HepG2 (cell line): ENCODE data around the gene C19orf85. TPM values are rescaled to one million over a fixed set of nuclear protein-coding genes. Genes with fewer than 3 reads are reported as not detected.

Source experiments
- EEA1 ChIP-seq: sonication (generic); formaldehyde crosslinking; IDR thresholded peaks from 2 replicates; pipeline ENCODE4 v1.5.1; 2020; ENCODE audit warnings: mild to moderate bottlenecking, missing genetic modification reagents, borderline replicate concordance
- EP300 ChIP-seq, 3 experiments: sonication (generic) in 1 of 3; formaldehyde crosslinking in 1 of 3; IDR thresholded peaks; 2 replicates each; pipeline versions ENCODE4 v1.5.1 to v1.6.1; 2011 to 2020; ENCODE audit warnings: low read depth in 2 of 3, low read length in 2 of 3, borderline replicate concordance in 1 of 3, improper control_type of control experiment in 1 of 3, mild to moderate bottlenecking in 1 of 3, missing genetic modification reagents in 1 of 3, moderate library complexity in 1 of 3
- IKZF4 ChIP-seq: sonication (generic); formaldehyde crosslinking; IDR thresholded peaks from 2 replicates; pipeline ENCODE4 v1.5.1; 2020; ENCODE audit warnings: borderline replicate concordance, mild to moderate bottlenecking, low read depth, missing genetic modification reagents; ENCODE audit errors: not compliant biosample characterization
- NR2F6 ChIP-seq, 2 experiments: IDR thresholded peaks; 2 replicates each; pipeline ENCODE4 v1.6.1; 2016; ENCODE audit warnings: antibody characterized with exemption in 1 of 2, mild to moderate bottlenecking in 1 of 2
- RBM39 ChIP-seq: fragments of 200-400 bp; formaldehyde crosslinking; IDR thresholded peaks from one replicate; pipeline ENCODE4 v1.6.1; 2018; ENCODE audit warnings: antibody characterized with exemption, mild to moderate bottlenecking, low read depth, low read length; ENCODE audit not compliant: poor library complexity, severe bottlenecking
- ZNF224 ChIP-seq: sonication (generic); formaldehyde crosslinking; IDR thresholded peaks from 2 replicates; pipeline ENCODE4 v1.5.0; 2020; ENCODE audit warnings: mild to moderate bottlenecking, missing genetic modification reagents
- ZNF678 ChIP-seq: sonication (generic); formaldehyde crosslinking; IDR thresholded peaks from 2 replicates; pipeline ENCODE4 v1.4.0; 2020; ENCODE audit warnings: mild to moderate bottlenecking, missing genetic modification reagents
- polyA plus RNA-seq, 8 experiments: library from polyadenylated mRNA; depleted of rRNA in 3 of 8; stranded (reverse) in 7 of 8; unstranded in 1 of 8; fragments of >200 nt; fragmentation: Illumina TruSeq in 4 of 8; extraction: Trizol in 4 of 8; gene quantifications; 2 replicates each; pipeline versions ENCODE4 v1.2.1 to v1.2.3, GENCODE V29; 2011 to 2016; ENCODE audit warnings: low read depth in 4 of 8, missing spikeins in 1 of 8, mixed read lengths in 1 of 8; ENCODE audit not compliant: insufficient read depth in 1 of 8
- total RNA-seq, 5 experiments: library from RNA; depleted of rRNA; stranded (reverse); fragments of >200 nt; fragmentation: Illumina TruSeq; extraction: Trizol; gene quantifications; 2 replicates each; pipeline ENCODE4 v1.2.3, GENCODE V29; 2016; ENCODE audit warnings: low read depth in 1 of 5
- TF ChIP-seq, protein P1 (sequence below): sonication (generic); formaldehyde crosslinking; IDR thresholded peaks from 2 replicates; pipeline ENCODE4 v1.4.0; 2020; ENCODE audit warnings: missing genetic modification reagents
- TF ChIP-seq, protein P2 (sequence below): sonication (generic); formaldehyde crosslinking; IDR thresholded peaks from 2 replicates; pipeline ENCODE4 v1.8.0; 2022; ENCODE audit warnings: missing genetic modification reagents, mild to moderate bottlenecking, moderate library complexity, borderline replicate concordance
- TF ChIP-seq, protein P3 (sequence below): sonication (generic); formaldehyde crosslinking; IDR thresholded peaks from 2 replicates; pipeline ENCODE4 v1.4.0; 2020; ENCODE audit warnings: missing genetic modification reagents, borderline replicate concordance
- TF ChIP-seq, protein P4 (sequence below), 2 experiments: sonication (generic) in 1 of 2; formaldehyde crosslinking in 1 of 2; IDR thresholded peaks; 2 replicates each; pipeline versions ENCODE4 v1.6.1 to v1.9.0; 2014 to 2022; ENCODE audit warnings: antibody characterized with exemption in 1 of 2, borderline replicate concordance in 1 of 2, inconsistent platforms in 1 of 2, low read depth in 1 of 2, missing genetic modification reagents in 1 of 2

The C19orf85 gene
- total and polyA plus RNA-seq, 2 of the 13 experiments (the other 11 are each of a cell fraction or from before 2014, with no cell fraction given), result not detected

DNA sequence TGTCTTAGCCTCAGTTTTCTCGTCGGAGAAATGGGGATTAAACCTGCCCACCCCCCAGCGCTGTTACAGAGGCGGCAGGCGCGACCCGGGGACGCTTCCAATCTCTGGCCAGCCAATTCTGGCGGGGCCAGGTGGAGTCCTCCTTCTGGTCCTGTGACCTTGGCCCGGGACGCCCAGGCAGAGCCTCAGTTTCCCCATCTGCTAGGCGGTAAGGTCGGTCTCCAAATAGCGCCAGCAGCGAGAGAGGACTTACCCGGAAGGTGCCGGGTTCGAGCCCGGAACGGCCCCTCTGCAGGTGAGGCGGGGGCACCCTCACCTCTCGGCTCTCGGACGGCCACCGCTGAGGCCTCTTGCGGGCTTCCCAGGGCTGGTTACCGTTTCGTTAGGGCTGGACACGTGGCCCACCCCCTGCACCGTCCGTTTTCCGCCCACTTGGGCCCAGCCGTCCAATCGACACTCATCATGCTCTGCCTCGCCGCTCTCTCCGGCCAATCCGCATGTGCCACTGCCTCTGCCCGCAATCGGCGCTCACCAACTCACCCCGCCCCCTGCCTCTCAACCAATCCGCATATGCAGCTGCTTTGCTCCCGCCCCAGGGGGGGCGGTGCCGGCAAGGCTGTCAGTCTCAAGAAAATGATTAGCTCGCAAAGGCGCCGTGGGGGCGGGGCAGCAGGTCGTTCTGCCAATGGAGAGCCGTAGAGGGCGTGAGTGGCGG lies 3.1 kb downstream of the C19orf85 start, which contains the start of gene ISOC2 (continued):
- TF ChIP-seq IKZF4 (CRISPR knock-in tag), result peak; percentile 9
- TF ChIP-seq, protein P1, sequence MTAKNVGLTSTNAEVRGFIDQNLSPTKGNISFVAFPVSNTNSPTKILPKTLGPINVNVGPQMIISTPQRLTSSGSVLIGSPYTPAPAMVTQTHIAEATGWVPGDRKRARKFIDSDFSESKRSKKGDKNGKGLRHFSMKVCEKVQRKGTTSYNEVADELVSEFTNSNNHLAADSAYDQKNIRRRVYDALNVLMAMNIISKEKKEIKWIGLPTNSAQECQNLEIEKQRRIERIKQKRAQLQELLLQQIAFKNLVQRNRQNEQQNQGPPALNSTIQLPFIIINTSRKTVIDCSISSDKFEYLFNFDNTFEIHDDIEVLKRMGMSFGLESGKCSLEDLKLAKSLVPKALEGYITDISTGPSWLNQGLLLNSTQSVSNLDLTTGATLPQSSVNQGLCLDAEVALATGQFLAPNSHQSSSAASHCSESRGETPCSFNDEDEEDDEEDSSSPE (CRISPR knock-in tag), result peak; percentile 78
- TF ChIP-seq, protein P2, sequence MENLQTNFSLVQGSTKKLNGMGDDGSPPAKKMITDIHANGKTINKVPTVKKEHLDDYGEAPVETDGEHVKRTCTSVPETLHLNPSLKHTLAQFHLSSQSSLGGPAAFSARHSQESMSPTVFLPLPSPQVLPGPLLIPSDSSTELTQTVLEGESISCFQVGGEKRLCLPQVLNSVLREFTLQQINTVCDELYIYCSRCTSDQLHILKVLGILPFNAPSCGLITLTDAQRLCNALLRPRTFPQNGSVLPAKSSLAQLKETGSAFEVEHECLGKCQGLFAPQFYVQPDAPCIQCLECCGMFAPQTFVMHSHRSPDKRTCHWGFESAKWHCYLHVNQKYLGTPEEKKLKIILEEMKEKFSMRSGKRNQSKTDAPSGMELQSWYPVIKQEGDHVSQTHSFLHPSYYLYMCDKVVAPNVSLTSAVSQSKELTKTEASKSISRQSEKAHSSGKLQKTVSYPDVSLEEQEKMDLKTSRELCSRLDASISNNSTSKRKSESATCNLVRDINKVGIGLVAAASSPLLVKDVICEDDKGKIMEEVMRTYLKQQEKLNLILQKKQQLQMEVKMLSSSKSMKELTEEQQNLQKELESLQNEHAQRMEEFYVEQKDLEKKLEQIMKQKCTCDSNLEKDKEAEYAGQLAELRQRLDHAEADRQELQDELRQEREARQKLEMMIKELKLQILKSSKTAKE (CRISPR knock-in tag), result no peak
- peak; percentile 31; the same call in 1 of the 2 replicates for TF ChIP-seq NR2F6 (IDR thresholded peaks at IDR 0.05)
- peak; percentile 30; the same call in 1 of the 2 replicates for TF ChIP-seq NR2F6 (CRISPR knock-in tag; IDR thresholded peaks at IDR 0.05)
- no peak for TF ChIP-seq ZNF678 (CRISPR knock-in tag)
- TF ChIP-seq EEA1 (CRISPR knock-in tag), result no peak
- TF ChIP-seq RBM39, result peak; percentile 83
- TF ChIP-seq EP300 (IDR thresholded peaks at IDR 0.05; ENCODE audit: low read depth in 2 of 2, low read length in 2 of 2), result no peak
- TF ChIP-seq EP300 (CRISPR knock-in tag; IDR thresholded peaks at IDR 0.05; ENCODE audit: borderline replicate concordance), result no peak
- TF ChIP-seq, protein P3, sequence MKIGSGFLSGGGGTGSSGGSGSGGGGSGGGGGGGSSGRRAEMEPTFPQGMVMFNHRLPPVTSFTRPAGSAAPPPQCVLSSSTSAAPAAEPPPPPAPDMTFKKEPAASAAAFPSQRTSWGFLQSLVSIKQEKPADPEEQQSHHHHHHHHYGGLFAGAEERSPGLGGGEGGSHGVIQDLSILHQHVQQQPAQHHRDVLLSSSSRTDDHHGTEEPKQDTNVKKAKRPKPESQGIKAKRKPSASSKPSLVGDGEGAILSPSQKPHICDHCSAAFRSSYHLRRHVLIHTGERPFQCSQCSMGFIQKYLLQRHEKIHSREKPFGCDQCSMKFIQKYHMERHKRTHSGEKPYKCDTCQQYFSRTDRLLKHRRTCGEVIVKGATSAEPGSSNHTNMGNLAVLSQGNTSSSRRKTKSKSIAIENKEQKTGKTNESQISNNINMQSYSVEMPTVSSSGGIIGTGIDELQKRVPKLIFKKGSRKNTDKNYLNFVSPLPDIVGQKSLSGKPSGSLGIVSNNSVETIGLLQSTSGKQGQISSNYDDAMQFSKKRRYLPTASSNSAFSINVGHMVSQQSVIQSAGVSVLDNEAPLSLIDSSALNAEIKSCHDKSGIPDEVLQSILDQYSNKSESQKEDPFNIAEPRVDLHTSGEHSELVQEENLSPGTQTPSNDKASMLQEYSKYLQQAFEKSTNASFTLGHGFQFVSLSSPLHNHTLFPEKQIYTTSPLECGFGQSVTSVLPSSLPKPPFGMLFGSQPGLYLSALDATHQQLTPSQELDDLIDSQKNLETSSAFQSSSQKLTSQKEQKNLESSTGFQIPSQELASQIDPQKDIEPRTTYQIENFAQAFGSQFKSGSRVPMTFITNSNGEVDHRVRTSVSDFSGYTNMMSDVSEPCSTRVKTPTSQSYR (CRISPR knock-in tag), result no peak
- no peak for TF ChIP-seq ZNF224 (CRISPR knock-in tag)
- TF ChIP-seq, protein P4, sequence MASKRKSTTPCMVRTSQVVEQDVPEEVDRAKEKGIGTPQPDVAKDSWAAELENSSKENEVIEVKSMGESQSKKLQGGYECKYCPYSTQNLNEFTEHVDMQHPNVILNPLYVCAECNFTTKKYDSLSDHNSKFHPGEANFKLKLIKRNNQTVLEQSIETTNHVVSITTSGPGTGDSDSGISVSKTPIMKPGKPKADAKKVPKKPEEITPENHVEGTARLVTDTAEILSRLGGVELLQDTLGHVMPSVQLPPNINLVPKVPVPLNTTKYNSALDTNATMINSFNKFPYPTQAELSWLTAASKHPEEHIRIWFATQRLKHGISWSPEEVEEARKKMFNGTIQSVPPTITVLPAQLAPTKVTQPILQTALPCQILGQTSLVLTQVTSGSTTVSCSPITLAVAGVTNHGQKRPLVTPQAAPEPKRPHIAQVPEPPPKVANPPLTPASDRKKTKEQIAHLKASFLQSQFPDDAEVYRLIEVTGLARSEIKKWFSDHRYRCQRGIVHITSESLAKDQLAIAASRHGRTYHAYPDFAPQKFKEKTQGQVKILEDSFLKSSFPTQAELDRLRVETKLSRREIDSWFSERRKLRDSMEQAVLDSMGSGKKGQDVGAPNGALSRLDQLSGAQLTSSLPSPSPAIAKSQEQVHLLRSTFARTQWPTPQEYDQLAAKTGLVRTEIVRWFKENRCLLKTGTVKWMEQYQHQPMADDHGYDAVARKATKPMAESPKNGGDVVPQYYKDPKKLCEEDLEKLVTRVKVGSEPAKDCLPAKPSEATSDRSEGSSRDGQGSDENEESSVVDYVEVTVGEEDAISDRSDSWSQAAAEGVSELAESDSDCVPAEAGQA (IDR thresholded peaks at IDR 0.05; ENCODE audit: low read depth), result no peak
- TF ChIP-seq, protein P4 (CRISPR knock-in tag; IDR thresholded peaks at IDR 0.05; ENCODE audit: borderline replicate concordance), result 0 out of 2 replicates have a peak, but pooled peaks have one; percentile 62
